Nucleus accumbens (tissue), 56 donors: ENCODE data around the gene PRPF4.
"Not testable (repeated sequence)": the region's sequence is repeated elsewhere in the genome, so short reads cannot be mapped to it uniquely, and the experiment has no call there.

ENCODE experiments used
- DNase-seq, 56 donors: peaks; one replicate each; lab custom pipeline; 2025; lab: John Stamatoyannopoulos, UW

Gene PRPF4

GRCh38 chr9:113266174-113266573, 9.3 kb upstream of the PRPF4 start:
- no peak for DNase-seq

- DNase-seq, result no peak
These were observed 7.4 kb upstream of the PRPF4 start for GRCh38 chr9:113267911-113268566.

- no peak for DNase-seq
These were observed 6.1 kb upstream of the PRPF4 start for GRCh38 chr9:113269355-113269754.

- DNase-seq, result no peak
These were observed 5.6 kb upstream of the PRPF4 start for GRCh38 chr9:113269871-113270270.

GRCh38 chr9:113274474-113275156, 843 bp upstream of the PRPF4 start:
- peak in 1 of 56 donors; percentile 47 for DNase-seq

- DNase-seq, result no peak
These were observed 3.4 kb downstream of the PRPF4 start for GRCh38 chr9:113278840-113279239.

GRCh38 chr9:113281356-113281755, 5.9 kb downstream of the PRPF4 start:
- DNase-seq, result no peak

GRCh38 chr9:113289091-113289490, 13.6 kb downstream of the PRPF4 start:
- no peak for DNase-seq

- DNase-seq, result no peak
These were observed 14.7 kb downstream of the PRPF4 start for GRCh38 chr9:113290052-113290607.

GRCh38 chr9:113293285-113293878, 17.9 kb downstream of the PRPF4 start:
- no peak for DNase-seq

GRCh38 chr9:113296247-113296646, 20.8 kb downstream of the PRPF4 start:
- not testable (repeated sequence) for DNase-seq

GRCh38 chr9:113296796-113297558, 21.5 kb downstream of the PRPF4 start:
- DNase-seq, result no peak

- no peak for DNase-seq
These were observed 22.9 kb downstream of the PRPF4 start for GRCh38 chr9:113298311-113298710.

GRCh38 chr9:113298924-113299770, 23.7 kb downstream of the PRPF4 start:
- no peak for DNase-seq

- DNase-seq, result no peak
These were observed 24.4 kb downstream of the PRPF4 start for GRCh38 chr9:113299800-113300292.

- no peak for DNase-seq
These were observed 26.1 kb downstream of the PRPF4 start for GRCh38 chr9:113301548-113301947.

- no peak for DNase-seq
These were observed 27.4 kb downstream of the PRPF4 start, which contains the start of gene RNF183 for GRCh38 chr9:113302792-113303418. Gene RNF183 (minus strand): TSS chr9:113303376. CDS start chr9:113298184, 5,192 bp downstream.

- DNase-seq, result no peak
These were observed 31.1 kb downstream of the PRPF4 start for GRCh38 chr9:113306566-113306965.

- DNase-seq, result no peak
These were observed 32.0 kb downstream of the PRPF4 start for GRCh38 chr9:113307396-113307975.
